Cardiac fibroblast (primary cell): ENCODE results near the gene TTR.
A peak's percentile ranks its signal among the peaks of the same experiment; 100 is the strongest.

Source experiments
- DNase-seq, 2 donors: peaks; one replicate each; pipeline versions ENCODE4 v3.0.0 to v3.0.0-alpha.2; 2010; ENCODE audit warnings: low read depth in 2 of 2
- H3K4me3 ChIP-seq, 2 donors: replicated peaks in 1 of 2; 1 replicate in 1 of 2; 2 replicates in 1 of 2; pipeline ENCODE4 v1.5.1; 2011; ENCODE audit warnings: low read depth in 2 of 2, low read length in 2 of 2, mild to moderate bottlenecking in 2 of 2, moderate library complexity in 1 of 2
- CTCF ChIP-seq: IDR thresholded peaks from one replicate; pipeline ENCODE4 v1.5.1; 2011; ENCODE audit warnings: low read depth, mild to moderate bottlenecking, low read length, inconsistent platforms

Gene TTR

GRCh38 chr18:31555971-31556747 lies 35.5 kb upstream of the TTR start:
- TF ChIP-seq CTCF: peak; percentile 65
- H3K4me3 ChIP-seq: no peak overlapping the region
- peak; percentile 80 to 85 for DNase-seq

- TF ChIP-seq CTCF: no peak
- DNase-seq: no peak
- no peak overlapping the region for H3K4me3 ChIP-seq
Measured at GRCh38 chr18:31557446-31557845, 34.2 kb upstream of the TTR start.

- TF ChIP-seq CTCF: no peak
- no peak overlapping the region for H3K4me3 ChIP-seq
- DNase-seq: no peak
Measured at GRCh38 chr18:31558567-31558966, 33.1 kb upstream of the TTR start.

- TF ChIP-seq CTCF: no peak
- no peak for DNase-seq
- H3K4me3 ChIP-seq: no peak overlapping the region
Measured at GRCh38 chr18:31562726-31563125, 29.0 kb upstream of the TTR start.

- TF ChIP-seq CTCF: no peak
- H3K4me3 ChIP-seq: no peak overlapping the region
- DNase-seq: peak in 1 of 2 donors; percentile 6
Measured at GRCh38 chr18:31563778-31564177, 27.9 kb upstream of the TTR start.

- H3K4me3 ChIP-seq: no peak overlapping the region
- DNase-seq: no peak
- TF ChIP-seq CTCF: no peak
Measured at GRCh38 chr18:31565345-31565744, 26.3 kb upstream of the TTR start.
